ENCODE results near the gene PPME1.

The PPME1 gene

GRCh38 chr11:74182635-74183034 is 11.5 kb downstream of the PPME1 start:
- Histone ChIP-seq H3K4me1 (ENCODE audit: insufficient read depth, insufficient read length) (no peaks in the 10 kb centered on the region), H3K4me3 (ENCODE audit: insufficient read length, low read depth) (no peak overlapping the region), H3K9ac (ENCODE audit: insufficient read length, low read depth) (no peak overlapping the region), H3K9me3 (ENCODE audit: insufficient read depth, low read length) (no peaks in the 10 kb centered on the region), H3K27me3 (ENCODE audit: insufficient read depth, insufficient read length) (no peaks in the 10 kb centered on the region), H3K36me3 (ENCODE audit: insufficient read depth, insufficient read length, low read length) (peaks cover 4% of the 10 kb centered on the region)
- no peak for TF ChIP-seq SUZ12 (IDR thresholded peaks at IDR 0.05; ENCODE audit: extremely low read depth, insufficient read depth, insufficient read length)
- DNase-seq (ENCODE audit: low read depth, low spot score): no peak

GRCh38 chr11:74185285-74185684 is 14.2 kb downstream of the PPME1 start:
- Histone ChIP-seq H3K9ac (ENCODE audit: insufficient read length, low read depth) (no peak overlapping the region), H3K9me3 (ENCODE audit: insufficient read depth, low read length) (no peaks in the 10 kb centered on the region), H3K4me1 (ENCODE audit: insufficient read depth, insufficient read length) (no peaks in the 10 kb centered on the region), H3K36me3 (ENCODE audit: insufficient read depth, insufficient read length, low read length) (peaks cover 4% of the 10 kb centered on the region), H3K27me3 (ENCODE audit: insufficient read depth, insufficient read length) (no peaks in the 10 kb centered on the region), H3K4me3 (ENCODE audit: insufficient read length, low read depth) (no peak overlapping the region)
- TF ChIP-seq ZNF274 (IDR thresholded peaks at IDR 0.05; ENCODE audit: low read depth, low read length) (no peak), SUZ12 (IDR thresholded peaks at IDR 0.05; ENCODE audit: extremely low read depth, insufficient read depth, insufficient read length) (no peak), YY1 (IDR thresholded peaks at IDR 0.05; ENCODE audit: insufficient read depth, insufficient read length) (no peak)
- DNase-seq (ENCODE audit: low read depth, low spot score): no peak

- Histone ChIP-seq H3K4me1 (ENCODE audit: insufficient read depth, insufficient read length) (no peaks in the 10 kb centered on the region), H3K9me3 (ENCODE audit: insufficient read depth, low read length) (peaks cover 1% of the 10 kb centered on the region; the same call in 1 of the 2 replicates), H3K36me3 (ENCODE audit: insufficient read depth, insufficient read length, low read length) (peaks cover 4% of the 10 kb centered on the region), H3K9ac (ENCODE audit: insufficient read length, low read depth) (no peak overlapping the region), H3K27me3 (ENCODE audit: insufficient read depth, insufficient read length) (no peaks in the 10 kb centered on the region), H3K4me3 (ENCODE audit: insufficient read length, low read depth) (no peak overlapping the region)
- DNase-seq (ENCODE audit: low read depth, low spot score): no peak
- TF ChIP-seq YY1 (IDR thresholded peaks at IDR 0.05; ENCODE audit: insufficient read depth, insufficient read length): no peak
- TF ChIP-seq SUZ12 (IDR thresholded peaks at IDR 0.05; ENCODE audit: extremely low read depth, insufficient read depth, insufficient read length): no peak
- no peak for TF ChIP-seq ZNF274 (IDR thresholded peaks at IDR 0.05; ENCODE audit: low read depth, low read length)
Measured at GRCh38 chr11:74185695-74186094, 14.6 kb downstream of the PPME1 start.

- H3K27me3 ChIP-seq (ENCODE audit: insufficient read depth, insufficient read length): no peaks in the 10 kb centered on the region
- peaks cover 13% of the 10 kb centered on the region for H3K36me3 ChIP-seq (ENCODE audit: insufficient read depth, insufficient read length, low read length)
- no peak overlapping the region for H3K9ac ChIP-seq (ENCODE audit: insufficient read length, low read depth)
- TF ChIP-seq YY1 (IDR thresholded peaks at IDR 0.05; ENCODE audit: insufficient read depth, insufficient read length): no peak
- no peak for DNase-seq (ENCODE audit: low read depth, low spot score)
- H3K4me1 ChIP-seq (ENCODE audit: insufficient read depth, insufficient read length): no peaks in the 10 kb centered on the region
- no peak overlapping the region for H3K4me3 ChIP-seq (ENCODE audit: insufficient read length, low read depth)
- H3K9me3 ChIP-seq (ENCODE audit: insufficient read depth, low read length): peaks cover 25% of the 10 kb centered on the region
Measured at GRCh38 chr11:74195828-74196227, 24.7 kb downstream of the PPME1 start.

GRCh38 chr11:74196781-74197486 is 25.8 kb downstream of the PPME1 start:
- H3K4me1 ChIP-seq (ENCODE audit: insufficient read depth, insufficient read length): no peaks in the 10 kb centered on the region
- no peak for DNase-seq (ENCODE audit: low read depth, low spot score)
- H3K9ac ChIP-seq (ENCODE audit: insufficient read length, low read depth): no peak overlapping the region

GRCh38 chr11:74203966-74204365 is 32.9 kb downstream of the PPME1 start:
- peaks cover 6% of the 10 kb centered on the region for H3K36me3 ChIP-seq (ENCODE audit: insufficient read depth, insufficient read length, low read length)
- H3K9ac ChIP-seq (ENCODE audit: insufficient read length, low read depth): no peak overlapping the region
- no peak for TF ChIP-seq ZNF274 (IDR thresholded peaks at IDR 0.05; ENCODE audit: low read depth, low read length)
- TF ChIP-seq SUZ12 (IDR thresholded peaks at IDR 0.05; ENCODE audit: extremely low read depth, insufficient read depth, insufficient read length): no peak
- no peaks in the 10 kb centered on the region; the same call in 1 of the 2 replicates for H3K9me3 ChIP-seq (ENCODE audit: insufficient read depth, low read length)
- no peaks in the 10 kb centered on the region for H3K27me3 ChIP-seq (ENCODE audit: insufficient read depth, insufficient read length)
- H3K4me3 ChIP-seq (ENCODE audit: insufficient read length, low read depth): no peak overlapping the region
- no peak for DNase-seq (ENCODE audit: low read depth, low spot score)
- no peaks in the 10 kb centered on the region for H3K4me1 ChIP-seq (ENCODE audit: insufficient read depth, insufficient read length)

More at GRCh38 chr11:74196781-74197486, 25.8 kb downstream of the PPME1 start:
- Histone ChIP-seq H3K4me3 (ENCODE audit: insufficient read length, low read depth) (no peak overlapping the region), H3K36me3 (ENCODE audit: insufficient read depth, insufficient read length, low read length) (peaks cover 6% of the 10 kb centered on the region), H3K27me3 (ENCODE audit: insufficient read depth, insufficient read length) (no peaks in the 10 kb centered on the region), H3K9me3 (ENCODE audit: insufficient read depth, low read length) (peaks cover 16% of the 10 kb centered on the region)
- TF ChIP-seq SUZ12 (IDR thresholded peaks at IDR 0.05; ENCODE audit: extremely low read depth, insufficient read depth, insufficient read length) (no peak), YY1 (IDR thresholded peaks at IDR 0.05; ENCODE audit: insufficient read depth, insufficient read length) (no peak), ZNF274 (IDR thresholded peaks at IDR 0.05; ENCODE audit: low read depth, low read length) (no peak)

- Histone ChIP-seq H3K9ac (ENCODE audit: insufficient read length, low read depth) (no peak overlapping the region), H3K27me3 (ENCODE audit: insufficient read depth, insufficient read length) (no peaks in the 10 kb centered on the region), H3K4me3 (ENCODE audit: insufficient read length, low read depth) (no peak overlapping the region), H3K36me3 (ENCODE audit: insufficient read depth, insufficient read length, low read length) (peaks cover 12% of the 10 kb centered on the region), H3K4me1 (ENCODE audit: insufficient read depth, insufficient read length) (no peaks in the 10 kb centered on the region), H3K9me3 (ENCODE audit: insufficient read depth, low read length) (no peaks in the 10 kb centered on the region; the same call in 1 of the 2 replicates)
- no peak for DNase-seq (ENCODE audit: low read depth, low spot score)
- no peak for TF ChIP-seq YY1 (IDR thresholded peaks at IDR 0.05; ENCODE audit: insufficient read depth, insufficient read length)
- TF ChIP-seq SUZ12 (IDR thresholded peaks at IDR 0.05; ENCODE audit: extremely low read depth, insufficient read depth, insufficient read length): no peak
- TF ChIP-seq ZNF274 (IDR thresholded peaks at IDR 0.05; ENCODE audit: low read depth, low read length): no peak
Measured at GRCh38 chr11:74204701-74205100, 33.6 kb downstream of the PPME1 start.

Measured in NT2/D1 (cell line).